ENCODE data around the gene TRIM24.

GRCh38 chr7:138510003-138510402 is 49.9 kb downstream of the TRIM24 start:
- TF ChIP-seq POLR2AphosphoS5 (IDR thresholded peaks at IDR 0.05; ENCODE audit: low read depth, low read length) = no peak
- TF ChIP-seq POLR2A (IDR thresholded peaks at IDR 0.05; ENCODE audit: low read depth, low read length) = no peak
